Astrocyte (in vitro differentiated cells and primary cell): ENCODE data around the gene RFLNA.

Experiments
- EZH2 ChIP-seq: IDR thresholded peaks from 2 replicates; pipeline ENCODE4 v1.6.1; 2012; ENCODE audit warnings: mild to moderate bottlenecking, low read length, inconsistent platforms; ENCODE audit not compliant: insufficient read depth
- TF ChIP-seq, protein P1 (sequence below): IDR thresholded peaks from 2 replicates; pipeline ENCODE4 v1.5.1; 2011; ENCODE audit warnings: low read depth, mild to moderate bottlenecking, inconsistent platforms, low read length, moderate library complexity; ENCODE audit not compliant: insufficient read depth

DNA sequence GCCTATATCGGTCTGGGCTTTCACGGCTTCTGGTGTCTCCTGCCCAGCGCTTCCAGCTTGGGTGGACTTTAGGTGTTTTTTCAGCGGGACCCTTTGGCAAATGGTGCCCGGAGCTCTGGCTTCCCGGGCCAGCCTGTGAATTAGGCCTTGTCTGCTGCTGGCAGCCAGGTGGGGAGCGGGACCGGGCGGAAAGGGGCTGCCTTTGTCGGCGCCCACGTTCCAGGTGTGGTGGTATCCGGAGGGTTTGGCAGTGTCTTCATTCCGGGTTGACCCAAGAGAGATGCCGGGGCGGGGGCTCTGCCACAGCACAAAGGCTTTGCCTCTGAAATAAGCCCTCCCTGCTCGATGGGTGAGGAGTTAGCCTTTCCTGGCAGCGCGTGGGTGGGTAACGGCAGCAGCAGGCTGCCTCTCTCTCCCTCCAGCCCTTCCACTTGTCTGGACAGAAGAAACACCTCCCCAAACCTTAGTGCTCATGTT, 9.5 kb downstream of the RFLNA start:
- TF ChIP-seq, protein P1, sequence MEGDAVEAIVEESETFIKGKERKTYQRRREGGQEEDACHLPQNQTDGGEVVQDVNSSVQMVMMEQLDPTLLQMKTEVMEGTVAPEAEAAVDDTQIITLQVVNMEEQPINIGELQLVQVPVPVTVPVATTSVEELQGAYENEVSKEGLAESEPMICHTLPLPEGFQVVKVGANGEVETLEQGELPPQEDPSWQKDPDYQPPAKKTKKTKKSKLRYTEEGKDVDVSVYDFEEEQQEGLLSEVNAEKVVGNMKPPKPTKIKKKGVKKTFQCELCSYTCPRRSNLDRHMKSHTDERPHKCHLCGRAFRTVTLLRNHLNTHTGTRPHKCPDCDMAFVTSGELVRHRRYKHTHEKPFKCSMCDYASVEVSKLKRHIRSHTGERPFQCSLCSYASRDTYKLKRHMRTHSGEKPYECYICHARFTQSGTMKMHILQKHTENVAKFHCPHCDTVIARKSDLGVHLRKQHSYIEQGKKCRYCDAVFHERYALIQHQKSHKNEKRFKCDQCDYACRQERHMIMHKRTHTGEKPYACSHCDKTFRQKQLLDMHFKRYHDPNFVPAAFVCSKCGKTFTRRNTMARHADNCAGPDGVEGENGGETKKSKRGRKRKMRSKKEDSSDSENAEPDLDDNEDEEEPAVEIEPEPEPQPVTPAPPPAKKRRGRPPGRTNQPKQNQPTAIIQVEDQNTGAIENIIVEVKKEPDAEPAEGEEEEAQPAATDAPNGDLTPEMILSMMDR: no peak
- no peak for TF ChIP-seq EZH2
